GM21529 (cell line): ENCODE data around the gene TRIM68.
A peak's percentile ranks its signal among the peaks of the same experiment; 100 is the strongest.

Source experiments
- ATAC-seq: cut with Tn5 transposase; IDR thresholded peaks from one replicate; pipeline ENCODE4 v1.9.1; 2021; ENCODE audit not compliant: unreplicated experiment

Gene TRIM68, protein sequence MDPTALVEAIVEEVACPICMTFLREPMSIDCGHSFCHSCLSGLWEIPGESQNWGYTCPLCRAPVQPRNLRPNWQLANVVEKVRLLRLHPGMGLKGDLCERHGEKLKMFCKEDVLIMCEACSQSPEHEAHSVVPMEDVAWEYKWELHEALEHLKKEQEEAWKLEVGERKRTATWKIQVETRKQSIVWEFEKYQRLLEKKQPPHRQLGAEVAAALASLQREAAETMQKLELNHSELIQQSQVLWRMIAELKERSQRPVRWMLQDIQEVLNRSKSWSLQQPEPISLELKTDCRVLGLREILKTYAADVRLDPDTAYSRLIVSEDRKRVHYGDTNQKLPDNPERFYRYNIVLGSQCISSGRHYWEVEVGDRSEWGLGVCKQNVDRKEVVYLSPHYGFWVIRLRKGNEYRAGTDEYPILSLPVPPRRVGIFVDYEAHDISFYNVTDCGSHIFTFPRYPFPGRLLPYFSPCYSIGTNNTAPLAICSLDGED

DNA sequence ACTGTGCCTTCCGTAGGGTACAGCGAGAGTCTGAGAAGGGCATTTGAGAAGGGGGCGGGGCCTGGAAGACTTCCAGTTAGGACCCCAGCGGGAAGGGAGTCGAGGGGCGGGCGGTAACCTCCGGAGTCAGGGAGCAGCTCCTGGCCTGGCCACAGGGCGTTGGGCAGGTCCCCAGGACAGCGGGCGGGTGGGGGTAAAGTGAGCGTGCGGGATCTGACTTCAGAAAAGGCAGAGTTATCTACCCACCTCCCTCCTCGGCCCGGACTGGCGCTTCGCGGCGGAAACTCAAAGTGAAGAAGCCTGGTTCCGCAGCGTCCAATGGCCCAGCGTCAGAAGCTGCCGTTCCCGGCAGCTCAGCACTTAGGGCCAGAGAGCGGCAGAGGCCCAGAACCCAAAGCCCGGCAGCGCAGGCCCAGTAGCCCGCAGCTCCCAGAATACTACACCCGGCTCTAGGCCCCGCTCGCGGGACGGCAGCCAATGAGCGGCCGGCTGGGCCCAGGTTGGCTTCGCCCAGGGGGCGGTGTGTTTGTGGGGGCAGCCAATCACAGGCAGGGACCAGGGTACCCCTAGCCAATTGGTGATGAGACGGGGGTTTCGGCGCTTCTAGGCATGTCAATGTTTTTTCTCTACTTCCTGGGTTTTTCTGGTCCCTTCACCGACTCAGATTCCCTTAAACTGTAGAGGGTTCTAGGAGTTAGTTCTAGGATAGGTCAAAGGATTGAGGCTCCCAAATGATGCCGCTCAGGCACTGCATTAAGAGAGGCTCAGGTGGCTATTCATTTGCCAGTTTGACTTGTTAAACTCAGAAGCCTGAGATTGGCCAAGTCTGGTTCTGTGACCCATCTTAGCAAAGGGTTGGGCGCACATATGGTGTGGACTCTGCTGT lies at the start of gene TRIM68:
Gene TRIM68, minus strand, starts transcription at position 451 of the 886 bp plus-strand sequence. CDS start 2,727 bp downstream, outside the sequence.
- peak; percentile 100 for ATAC-seq

DNA sequence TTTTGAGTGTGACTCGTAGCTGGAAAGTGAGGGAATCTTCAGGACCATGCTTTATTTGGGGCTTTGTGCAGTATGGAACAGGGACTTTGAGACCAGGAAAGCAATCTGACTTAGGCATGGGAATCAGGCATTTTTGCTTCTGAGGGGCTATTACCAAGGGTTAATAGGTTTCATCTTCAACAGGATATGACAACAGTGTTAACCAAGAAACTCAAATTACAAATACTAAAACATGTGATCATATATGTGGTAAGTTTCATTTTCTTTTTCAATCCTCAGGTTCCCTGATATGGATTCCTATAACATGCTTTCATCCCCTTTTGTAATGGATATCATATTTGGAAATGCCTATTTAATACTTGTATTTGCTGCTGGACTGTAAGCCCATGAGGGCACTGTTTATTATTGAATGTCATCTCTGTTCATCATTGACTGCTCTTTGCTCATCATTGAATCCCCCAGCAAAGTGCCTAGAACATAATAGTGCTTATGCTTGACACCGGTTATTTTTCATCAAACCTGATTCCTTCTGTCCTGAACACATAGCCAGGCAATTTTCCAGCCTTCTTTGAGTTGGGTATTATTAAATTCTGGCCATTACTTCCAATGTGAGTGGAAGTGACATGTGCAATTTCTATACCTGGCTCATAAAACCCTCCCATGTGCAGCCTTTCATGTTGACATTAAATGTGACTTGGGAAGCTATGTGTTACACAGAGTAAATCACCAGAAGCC lies 46.8 kb upstream of the TRIM68 start:
- no peak for ATAC-seq

DNA sequence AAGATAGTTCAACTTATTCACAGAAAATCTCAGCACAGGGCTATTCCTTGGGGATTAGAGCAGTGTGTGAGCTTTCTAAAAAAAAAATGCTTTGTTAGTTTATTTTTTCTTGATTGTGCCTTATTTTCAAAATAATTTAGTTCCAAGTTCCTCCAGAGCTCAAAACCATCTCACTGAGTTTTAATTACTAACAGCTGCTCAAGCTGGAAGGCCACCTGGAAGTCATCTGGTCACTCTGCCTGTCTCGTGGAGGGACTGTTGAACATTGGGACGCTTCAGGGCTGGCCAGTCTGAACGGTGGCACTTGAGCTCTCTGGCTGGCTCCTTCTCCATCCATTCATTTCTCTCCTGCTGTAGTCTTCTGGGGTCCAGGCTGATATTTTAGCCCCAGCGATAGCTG lies 39.7 kb upstream of the TRIM68 start:
- no peak for ATAC-seq

DNA sequence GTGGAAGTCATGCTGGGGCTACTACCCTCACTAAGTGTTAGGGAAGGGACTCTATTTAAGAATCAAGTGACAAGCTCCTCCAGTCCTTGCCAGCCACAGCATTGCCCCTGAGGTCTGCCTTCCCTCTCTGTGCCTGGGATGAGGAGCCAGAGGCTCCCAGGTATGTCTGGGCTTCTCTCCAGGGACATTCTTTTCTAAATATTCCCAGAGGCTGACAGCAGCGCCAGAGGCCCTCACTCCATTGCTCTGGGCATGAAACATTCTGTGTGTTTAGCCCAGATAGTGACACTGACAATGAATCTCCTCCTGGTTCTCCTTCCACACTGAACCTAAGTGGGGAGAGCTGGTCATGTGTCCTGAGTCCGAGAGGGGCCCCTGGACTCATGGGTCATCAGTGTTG lies 37.9 kb upstream of the TRIM68 start:
- ATAC-seq, result no peak

DNA sequence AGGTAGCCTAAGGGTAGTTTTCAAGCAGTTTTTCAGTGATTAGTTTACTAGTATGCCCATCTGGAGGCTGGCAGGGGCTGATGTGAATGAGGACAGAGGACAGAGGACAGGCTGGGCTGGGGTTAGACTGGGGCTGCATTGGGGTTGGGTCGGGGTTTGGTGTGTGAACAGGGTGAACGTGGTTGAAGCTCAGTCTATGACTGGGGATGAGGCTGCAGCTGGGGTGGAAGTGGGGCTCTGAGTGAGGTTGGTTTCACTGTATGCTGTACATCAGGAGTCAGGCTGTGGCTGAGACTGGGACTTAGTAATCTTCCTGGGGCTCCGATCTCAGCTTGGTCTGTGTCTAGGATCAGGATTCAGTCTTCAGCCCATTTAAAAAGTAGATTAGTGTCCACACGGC lies 36.2 kb upstream of the TRIM68 start:
- no peak for ATAC-seq

DNA sequence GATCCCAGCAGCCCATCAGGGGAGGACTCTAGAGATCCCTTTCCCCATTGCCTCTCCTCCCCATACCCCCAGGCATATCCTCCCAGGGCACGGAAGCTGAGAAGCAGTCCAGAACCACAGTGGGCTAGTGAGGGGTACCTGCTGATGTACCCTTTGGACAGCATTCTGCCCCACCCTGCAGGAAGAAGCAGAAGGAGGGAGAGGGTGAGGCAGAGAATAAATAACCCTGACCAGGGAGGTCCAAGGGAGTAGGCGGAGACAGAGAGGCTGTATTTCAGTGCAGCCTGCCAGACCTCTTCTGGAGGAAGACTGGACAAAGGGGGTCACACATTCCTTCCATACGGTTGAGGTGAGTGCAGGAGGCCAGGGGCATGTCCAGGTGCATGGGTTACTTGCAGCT lies 35.7 kb upstream of the TRIM68 start, which contains the start of gene OR51E1:
Gene OR51E1, plus strand, starts transcription at position 301 of the 400 bp plus-strand sequence. CDS start 8,545 bp downstream, outside the sequence.
- no peak for ATAC-seq

DNA sequence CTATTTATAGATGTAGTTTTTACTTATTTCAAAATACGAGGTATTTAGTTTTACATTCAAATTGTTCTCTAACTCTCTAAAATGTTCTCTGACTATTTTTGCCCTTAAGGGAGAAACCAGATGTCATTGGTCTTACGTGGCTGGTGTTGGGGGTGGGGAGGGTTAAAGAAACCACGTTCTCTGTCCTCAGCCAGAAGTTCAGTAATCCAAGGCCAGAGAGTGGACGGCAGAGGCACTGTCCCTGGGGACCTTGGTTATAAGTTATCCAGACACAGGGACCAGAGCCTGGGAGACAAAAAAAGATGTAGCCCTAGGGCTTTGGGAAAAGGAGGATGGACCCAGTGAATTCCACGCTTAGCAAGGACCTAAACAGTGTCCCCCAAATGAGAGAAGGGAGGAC lies 35.0 kb upstream of the TRIM68 start:
- no peak for ATAC-seq

DNA sequence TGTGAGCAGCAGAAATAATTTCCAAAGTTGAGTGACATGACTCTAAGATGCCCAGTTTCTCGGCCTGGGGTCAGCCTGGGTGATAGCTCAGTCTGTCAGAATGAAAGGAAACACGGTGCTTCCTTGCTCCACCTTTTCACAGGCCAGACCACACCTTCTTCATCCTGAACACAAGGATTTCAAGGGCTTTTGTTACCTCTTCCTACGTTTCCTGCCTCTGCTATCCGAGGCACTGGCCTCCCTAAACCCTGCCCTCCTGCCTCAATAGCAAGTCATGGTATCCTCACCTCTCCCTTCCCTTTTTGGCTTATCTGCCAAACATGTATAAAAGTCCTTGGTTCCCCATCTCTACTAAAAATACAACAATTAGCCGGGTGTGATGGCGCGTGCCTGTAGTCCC lies 34.0 kb upstream of the TRIM68 start:
- ATAC-seq, result no peak

DNA sequence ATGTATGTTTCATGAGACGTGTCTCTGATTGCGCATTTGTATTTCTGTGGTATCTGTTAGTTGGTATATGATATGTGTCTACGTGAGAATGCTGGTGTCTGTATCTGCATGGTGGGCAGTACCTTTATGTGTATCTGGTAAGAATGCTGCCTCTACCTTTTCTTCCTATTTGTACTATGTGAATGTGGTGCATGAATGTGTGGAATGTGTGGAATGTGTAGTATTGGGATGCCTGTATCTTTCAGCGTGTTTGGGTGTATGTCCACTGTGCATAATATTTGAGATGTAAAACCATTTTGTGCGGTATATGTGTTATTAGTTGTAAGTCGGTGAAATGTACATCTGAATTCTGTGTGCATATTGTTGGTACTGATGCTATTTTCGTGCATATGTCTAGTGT lies 33.5 kb upstream of the TRIM68 start:
- ATAC-seq, result no peak

DNA sequence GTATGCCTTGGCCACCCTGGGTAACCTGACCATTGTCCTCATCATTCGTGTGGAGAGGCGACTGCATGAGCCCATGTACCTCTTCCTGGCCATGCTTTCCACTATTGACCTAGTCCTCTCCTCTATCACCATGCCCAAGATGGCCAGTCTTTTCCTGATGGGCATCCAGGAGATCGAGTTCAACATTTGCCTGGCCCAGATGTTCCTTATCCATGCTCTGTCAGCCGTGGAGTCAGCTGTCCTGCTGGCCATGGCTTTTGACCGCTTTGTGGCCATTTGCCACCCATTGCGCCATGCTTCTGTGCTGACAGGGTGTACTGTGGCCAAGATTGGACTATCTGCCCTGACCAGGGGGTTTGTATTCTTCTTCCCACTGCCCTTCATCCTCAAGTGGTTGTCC lies 31.9 kb upstream of the TRIM68 start:
- no peak for ATAC-seq

DNA sequence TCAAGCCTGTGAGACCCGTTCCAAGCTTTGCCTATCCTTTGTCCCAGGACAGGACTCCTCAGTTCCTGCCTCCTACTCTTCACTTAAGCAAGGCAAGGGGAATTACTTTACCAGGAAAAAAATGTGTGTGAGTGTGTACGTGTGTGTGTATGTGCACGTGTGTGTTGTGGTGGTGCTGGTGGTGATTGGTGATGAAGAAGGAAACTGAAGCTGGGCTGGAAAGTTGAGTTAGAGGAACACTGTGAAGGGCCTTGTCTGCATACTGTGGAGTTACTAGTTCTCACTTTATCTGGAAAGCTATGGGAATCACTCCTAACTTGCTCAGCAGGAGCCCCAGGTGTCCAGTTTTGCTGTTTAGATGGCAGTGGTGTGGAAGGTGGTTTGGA lies 29.6 kb upstream of the TRIM68 start:
- ATAC-seq, result no peak

DNA sequence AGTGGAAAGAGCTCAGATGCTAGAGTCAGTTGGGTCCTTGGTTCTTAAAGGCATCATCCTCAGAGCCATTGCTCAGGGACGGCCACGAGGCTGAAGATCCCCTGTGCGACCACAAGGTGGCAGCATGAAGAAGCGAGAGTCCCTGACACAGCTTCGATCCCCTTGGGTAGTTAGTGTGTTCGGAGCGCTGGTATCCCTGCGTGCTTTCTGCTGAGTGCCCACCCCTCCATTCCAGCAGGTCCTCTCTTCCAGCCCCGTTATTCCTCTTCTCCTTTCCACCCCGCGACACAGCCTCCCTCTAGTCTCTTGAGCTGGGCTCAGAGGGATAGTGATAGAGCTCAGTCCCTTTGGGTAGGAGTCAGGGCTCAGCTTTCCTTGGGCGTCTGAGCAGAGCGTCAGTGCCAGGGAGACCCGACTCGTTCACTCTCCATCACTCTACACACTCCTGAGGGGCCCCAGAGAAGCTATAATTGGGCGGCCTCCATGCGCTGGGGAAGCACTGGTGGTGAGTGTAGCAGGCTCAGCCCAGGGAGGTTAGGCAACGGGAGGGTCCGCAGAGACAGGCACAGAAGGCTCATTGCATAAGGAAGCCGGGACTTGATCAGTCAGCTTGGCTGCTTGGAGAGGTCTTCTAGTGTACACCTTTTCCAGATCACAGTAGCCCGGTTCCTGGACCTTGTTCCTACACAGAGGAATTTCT lies 29.1 kb upstream of the TRIM68 start, which contains the start of gene OR51D1:
Gene OR51D1, plus strand, starts transcription at position 516 of the 700 bp plus-strand sequence. CDS start 2,314 bp downstream, outside the sequence.
- peak; percentile 96 for ATAC-seq

DNA sequence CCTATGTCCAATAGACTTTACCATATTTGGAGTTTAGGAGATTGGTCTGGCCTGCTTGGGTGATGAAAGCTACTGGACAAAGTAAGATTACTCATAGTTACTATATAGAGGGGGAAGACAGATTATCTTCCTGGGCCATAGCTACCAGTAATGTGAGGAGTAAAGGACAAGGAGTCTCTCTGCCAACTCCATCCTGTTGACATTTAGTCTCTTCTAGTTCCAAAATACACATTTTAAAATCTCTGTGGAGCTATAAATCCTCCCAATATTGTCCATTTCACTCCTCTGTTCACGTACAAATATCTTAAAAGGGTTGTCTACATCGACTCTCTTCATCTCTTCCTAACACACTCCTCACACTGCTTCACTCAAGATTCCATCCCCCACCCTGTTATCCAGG lies 28.1 kb upstream of the TRIM68 start:
- no peak for ATAC-seq

DNA sequence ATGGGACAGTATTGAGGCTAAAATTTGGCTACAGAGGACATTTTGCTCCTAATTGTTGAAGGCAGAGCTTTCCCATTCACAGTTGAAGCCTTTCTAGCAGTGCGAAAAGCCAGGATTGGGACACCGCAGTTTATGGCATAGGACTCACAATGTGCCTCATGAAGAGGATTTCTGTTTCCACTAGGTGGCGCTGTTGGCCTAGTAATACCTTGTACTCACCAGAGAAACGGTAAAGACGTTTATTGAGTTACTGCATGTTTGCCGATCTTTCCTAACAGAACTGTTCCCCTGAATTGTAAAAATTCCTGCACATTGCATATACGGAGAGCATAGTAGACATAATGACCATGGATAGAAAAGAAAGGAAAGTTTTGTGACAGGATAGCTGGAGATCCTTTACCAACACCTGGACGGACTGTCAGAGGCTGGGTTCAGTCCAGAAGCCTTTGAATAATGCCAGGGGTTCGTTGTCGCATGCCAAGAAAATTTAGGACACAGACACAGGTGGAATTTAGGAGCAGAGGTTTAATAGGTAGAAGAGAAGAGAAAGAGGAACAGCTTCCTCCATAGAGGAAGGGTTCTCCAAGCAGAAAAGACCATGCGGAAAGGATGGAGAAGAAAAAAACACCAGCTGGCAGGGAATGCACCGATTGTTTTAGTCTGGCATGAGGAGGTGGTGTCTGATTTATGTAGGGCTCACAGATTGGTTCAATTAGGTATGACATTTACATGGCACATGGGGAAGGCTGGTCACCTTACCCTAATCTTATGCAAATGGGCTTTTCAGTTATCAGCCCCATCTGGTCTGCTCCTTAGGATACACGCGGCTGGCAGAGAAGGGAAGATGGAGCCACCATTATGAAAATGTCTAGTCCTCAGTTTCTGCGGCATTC lies 18.4 kb upstream of the TRIM68 start:
- ATAC-seq, result peak; percentile 68

DNA sequence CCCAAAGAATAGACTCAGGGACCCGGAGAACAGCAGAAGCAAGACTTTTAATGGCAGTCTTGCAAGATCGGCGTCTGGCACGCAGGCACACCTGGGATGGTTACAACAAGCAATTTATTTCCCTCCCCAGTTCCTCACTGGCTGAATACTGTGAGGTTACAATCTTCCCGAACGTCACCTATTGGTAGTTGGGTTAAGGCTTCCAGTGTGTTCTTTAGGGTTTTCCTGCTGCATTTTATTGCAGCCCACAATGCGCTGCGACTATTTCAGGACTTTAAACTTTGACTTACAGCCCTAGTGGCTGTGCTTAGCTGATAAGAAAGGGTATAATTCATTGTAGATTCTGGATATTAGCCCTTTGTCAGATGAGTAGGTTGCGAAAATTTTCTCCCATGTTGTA lies 11.5 kb upstream of the TRIM68 start:
- no peak for ATAC-seq

DNA sequence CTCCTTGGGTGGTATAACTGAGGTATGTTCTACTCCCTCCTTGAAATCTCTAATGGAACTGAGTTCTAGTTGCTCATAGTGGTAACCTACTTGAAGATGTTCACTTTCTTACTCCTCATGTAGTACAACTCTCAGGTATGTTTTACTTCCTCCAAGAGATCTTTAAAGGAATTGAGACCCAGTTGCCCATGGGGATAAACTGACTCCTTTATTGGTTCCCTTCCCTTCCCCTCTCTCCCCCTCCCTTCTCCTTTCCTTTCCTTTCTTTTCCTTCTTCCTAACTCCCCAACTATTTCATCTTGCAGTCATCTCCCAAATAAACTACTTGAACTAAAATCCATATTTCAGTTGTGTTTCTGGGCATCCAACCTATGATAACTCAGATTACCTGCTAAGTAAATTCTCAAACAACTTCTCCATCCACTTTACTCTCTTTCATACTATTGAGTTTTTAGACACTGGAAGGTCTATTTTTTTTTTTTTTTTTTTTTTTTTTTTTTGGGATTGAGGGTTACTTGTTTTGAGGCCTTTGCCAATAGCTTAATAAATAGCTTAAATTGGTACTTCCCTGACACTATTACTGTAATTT lies 7.9 kb upstream of the TRIM68 start:
- no peak for ATAC-seq

DNA sequence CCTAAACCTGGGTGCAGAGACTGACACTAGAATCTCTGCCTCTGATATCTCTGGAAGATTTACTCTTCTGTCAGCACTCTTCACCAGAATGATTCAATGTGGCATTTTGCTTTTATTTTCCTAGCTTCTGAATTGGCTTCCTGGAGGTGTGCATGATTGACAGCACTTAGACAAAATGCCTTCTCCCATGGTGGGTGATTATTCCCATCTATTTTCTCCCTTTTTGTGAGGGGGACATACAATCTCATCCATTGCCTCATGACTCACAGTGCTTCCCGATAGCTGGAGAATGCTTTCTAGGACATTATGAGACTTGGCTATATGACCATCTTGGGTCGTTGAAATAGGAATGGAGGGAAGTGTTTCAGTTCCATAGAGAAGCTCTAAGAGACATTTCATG lies 4.0 kb upstream of the TRIM68 start:
- no peak for ATAC-seq

DNA sequence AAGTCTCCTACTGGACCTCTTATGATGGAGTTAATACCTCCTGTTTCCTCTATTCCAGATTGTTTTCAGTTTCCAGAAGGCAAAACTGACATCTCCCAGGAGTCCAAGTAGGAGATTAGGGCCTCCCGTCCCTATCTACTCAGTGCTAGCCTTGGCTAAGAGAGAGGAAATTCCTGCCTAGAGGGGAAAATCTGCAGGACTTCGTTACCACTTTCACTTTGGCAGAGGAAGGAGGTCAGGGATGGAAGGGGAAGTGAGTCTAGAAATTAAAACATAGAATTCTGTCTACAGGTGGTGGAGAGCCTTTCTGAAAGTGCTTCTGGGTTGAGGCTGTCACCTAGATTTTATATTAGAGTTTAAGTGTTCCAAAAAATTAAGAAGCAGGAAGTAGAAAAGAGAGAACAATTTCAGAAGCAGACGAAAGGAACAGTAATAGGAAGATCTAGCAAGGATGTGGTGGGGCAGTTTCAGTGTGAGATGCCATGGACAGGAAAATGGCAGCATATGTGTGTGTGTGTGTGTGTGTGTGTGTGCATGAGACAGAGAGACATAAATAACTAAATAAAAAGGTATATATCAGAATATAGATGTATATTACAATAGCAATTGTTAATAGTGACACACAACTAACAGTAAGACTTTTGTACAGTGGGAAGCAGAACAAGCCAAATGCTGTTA lies 2.4 kb upstream of the TRIM68 start:
- no peak for ATAC-seq
